GM23338 (cell line): ENCODE data around the gene DLG2. TPM values are rescaled to one million over a fixed set of nuclear protein-coding genes. Genes with fewer than 3 reads are reported as not detected.

Experiments
- ATAC-seq: fragments of 200-7000 bp; cut with Tn5 transposase; 3 replicates; pipeline ENCODE4 v1.9.1; 2020
- DNase-seq: peaks from one replicate; pipeline ENCODE4 v3.0.0-alpha.2; 2015; ENCODE audit warnings: low spot score
- H2AFZ ChIP-seq: fragments of 200-600 bp; sonication (generic); 2 replicates; pipeline ENCODE4 v1.8.0; 2016; ENCODE audit warnings: antibody characterized with exemption, mild to moderate bottlenecking, moderate library complexity
- H3F3A ChIP-seq: fragments of 200-600 bp; sonication (generic); replicated peaks from 2 replicates; pipeline ENCODE4 v1.8.0; 2017; ENCODE audit warnings: antibody characterized with exemption, mixed run types, low read depth
- H3K27ac ChIP-seq: fragments of 200-600 bp; sonication (generic); 2 replicates; pipeline ENCODE4 v1.6.1; 2016; ENCODE audit warnings: low read depth
- H3K27me3 ChIP-seq: fragments of 200-600 bp; sonication (generic); 2 replicates; pipeline ENCODE4 v1.8.0; 2016; ENCODE audit warnings: mild to moderate bottlenecking, mixed run types, moderate library complexity; ENCODE audit not compliant: insufficient read depth
- H3K36me3 ChIP-seq: fragments of 200-600 bp; sonication (generic); 2 replicates; pipeline ENCODE4 v1.8.0; 2016; ENCODE audit warnings: mild to moderate bottlenecking; ENCODE audit not compliant: insufficient read depth
- H3K4me1 ChIP-seq: fragments of 200-600 bp; sonication (generic); 2 replicates; pipeline ENCODE4 v1.8.0; 2016; ENCODE audit warnings: mild to moderate bottlenecking, moderate library complexity; ENCODE audit not compliant: insufficient read depth
- H3K4me2 ChIP-seq: fragments of 200-600 bp; sonication (generic); 2 replicates; pipeline ENCODE4 v1.7.1; 2017; ENCODE audit warnings: mixed run types
- H3K4me3 ChIP-seq: fragments of 200-600 bp; sonication (generic); 2 replicates; pipeline ENCODE4 v1.6.1; 2016; ENCODE audit warnings: mixed run types
- H3K79me2 ChIP-seq: fragments of 200-600 bp; sonication (generic); replicated peaks from 2 replicates; pipeline ENCODE4 v1.8.0; 2017; ENCODE audit warnings: mild to moderate bottlenecking; ENCODE audit not compliant: insufficient read depth
- H3K9me2 ChIP-seq: fragments of 200-600 bp; sonication (generic); 2 replicates; pipeline ENCODE4 v1.8.0; 2017; ENCODE audit not compliant: insufficient read depth
- H4K20me1 ChIP-seq: fragments of 200-600 bp; sonication (generic); replicated peaks from 2 replicates; pipeline ENCODE4 v1.8.0; 2017; ENCODE audit warnings: mild to moderate bottlenecking; ENCODE audit not compliant: insufficient read depth
- H3K27ac Mint-ChIP-seq: 2 replicates; pipeline ENCODE4 v1.8.0; 2020; ENCODE audit warnings: inconsistent platforms, mild to moderate bottlenecking, moderate library complexity, mixed read lengths
- H3K27me3 Mint-ChIP-seq: 3 replicates; pipeline ENCODE4 v1.8.0; 2022; ENCODE audit warnings: low read depth, mild to moderate bottlenecking, moderate library complexity, mixed read lengths, inconsistent platforms; ENCODE audit not compliant: insufficient read depth, poor library complexity
- H3K36me3 Mint-ChIP-seq: 3 replicates; pipeline ENCODE4 v1.8.0; 2021; ENCODE audit warnings: low read depth, mild to moderate bottlenecking, inconsistent platforms, moderate library complexity, mixed read lengths
- H3K4me1 Mint-ChIP-seq: 3 replicates; pipeline ENCODE4 v1.8.0; 2020; ENCODE audit warnings: mild to moderate bottlenecking, inconsistent platforms, mixed read lengths
- H3K4me3 Mint-ChIP-seq: 3 replicates; pipeline ENCODE4 v1.8.0; 2021; ENCODE audit warnings: moderate library complexity, mild to moderate bottlenecking, inconsistent platforms, mixed read lengths
- H3K9me3 Mint-ChIP-seq: 3 replicates; pipeline ENCODE4 v1.8.0; 2020; ENCODE audit warnings: moderate library complexity, mild to moderate bottlenecking, inconsistent platforms, mixed read lengths
- CREB1 ChIP-seq: fragments of 250-450 bp; sonication (Bioruptor Pico); IDR thresholded peaks from 2 replicates; pipeline ENCODE4 v1.5.0; 2020; ENCODE audit warnings: low read depth, mild to moderate bottlenecking, moderate library complexity
- EZH2 ChIP-seq: fragments of 200-600 bp; sonication (generic); IDR thresholded peaks from one replicate; pipeline ENCODE4 v1.8.0; 2017; ENCODE audit warnings: antibody characterized with exemption, mild to moderate bottlenecking, low read depth; ENCODE audit not compliant: unreplicated experiment
- EZH2phosphoT487 ChIP-seq: fragments of 200-600 bp; sonication (generic); IDR thresholded peaks from one replicate; pipeline ENCODE4 v1.8.1; 2018; ENCODE audit warnings: antibody characterized with exemption; ENCODE audit not compliant: unreplicated experiment
- NANOG ChIP-seq: IDR thresholded peaks from 2 replicates; pipeline ENCODE4 v1.6.1; 2016; ENCODE audit warnings: antibody characterized with exemption, borderline replicate concordance
- POLR2AphosphoS5 ChIP-seq: IDR thresholded peaks from 2 replicates; pipeline ENCODE4 v1.6.1; 2016; ENCODE audit warnings: antibody characterized with exemption, low read depth
- STAT1 ChIP-seq: IDR thresholded peaks from one replicate; pipeline ENCODE4 v1.6.1; 2016; ENCODE audit warnings: antibody characterized with exemption; ENCODE audit not compliant: unreplicated experiment
- ZNF114 ChIP-seq: fragments of 250-450 bp; sonication (Bioruptor Pico); IDR thresholded peaks from 2 replicates; pipeline ENCODE4 v1.5.0; 2020; ENCODE audit warnings: mild to moderate bottlenecking, moderate library complexity
- polyA plus RNA-seq: library from polyadenylated mRNA; unstranded; fragments of >200 nt; fragmentation: Nextera tagmentation; extraction: Ambion mirVana; gene quantifications from 2 replicates; pipeline ENCODE4 v1.2.1, GENCODE V29; 2016
- total RNA-seq: library from RNA; depleted of rRNA; stranded (reverse); fragments of >200 nt; shearing (Covaris generic); gene quantifications from 2 replicates; pipeline ENCODE4 v1.2.3, GENCODE V29; 2014
- TF ChIP-seq, protein P1 (sequence below): IDR thresholded peaks from 2 replicates; pipeline ENCODE4 v1.6.1; 2016; ENCODE audit warnings: antibody characterized with exemption
- TF ChIP-seq, protein P2 (sequence below): IDR thresholded peaks from one replicate; pipeline ENCODE4 v1.6.1; 2018; ENCODE audit warnings: antibody characterized with exemption; ENCODE audit not compliant: unreplicated experiment
- TF ChIP-seq, protein P3 (sequence below), 2 experiments: fragments of 200-600 bp in 1 of 2; sonication (generic) in 1 of 2; conservative IDR thresholded peaks; 2 replicates each; pipeline versions ENCODE4 v1.5.1 to v1.6.1; 2016 to 2017; ENCODE audit warnings: antibody characterized with exemption in 2 of 2, low read depth in 2 of 2, mild to moderate bottlenecking in 2 of 2, moderate library complexity in 1 of 2

DLG2 gene
- total and polyA plus RNA-seq, 2 experiments from 2014 or later, result 19.8 to 21.5 TPM

DNA sequence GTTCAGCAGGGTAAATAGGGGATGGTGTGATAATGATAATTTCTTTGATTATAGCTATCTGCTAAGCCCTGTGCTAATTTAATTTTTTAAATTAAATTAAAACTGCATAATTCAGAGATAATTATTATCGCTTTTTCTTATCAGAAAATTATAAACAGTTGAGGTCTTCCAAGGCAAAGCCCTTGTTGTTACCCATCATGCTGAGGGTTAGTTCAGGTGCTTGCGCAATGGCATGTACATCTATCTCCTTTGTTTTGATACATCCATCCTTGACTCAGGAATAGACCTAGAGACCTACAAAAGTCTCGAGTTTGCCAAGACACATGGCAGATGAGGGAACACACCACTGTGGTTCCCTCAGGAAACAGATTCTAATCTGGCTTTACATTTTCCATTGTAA, 737.6 kb downstream of the DLG2 start:
- Mint-ChIP-seq H3K27me3 (no peaks in the 10 kb centered on the region), H3K27ac (no peak overlapping the region), H3K4me3 (no peak overlapping the region), H3K36me3 (no peaks in the 10 kb centered on the region), H3K4me1 (no peaks in the 10 kb centered on the region), H3K9me3 (no peaks in the 10 kb centered on the region)
- H4K20me1 ChIP-seq, result no peaks in the 10 kb centered on the region
- H3K4me1 ChIP-seq, result no peaks in the 10 kb centered on the region
- no peak overlapping the region for H3K4me3 ChIP-seq
- ATAC-seq, result no peak
- H3K27ac ChIP-seq, result no peak overlapping the region
- H3K9me2 ChIP-seq, result peaks cover 2% of the 10 kb centered on the region; the same call in 1 of the 2 replicates
- H3K27me3 ChIP-seq, result no peaks in the 10 kb centered on the region
- TF ChIP-seq CREB1 (CRISPR knock-in tag) (no peak), EZH2 (no peak), EZH2phosphoT487 (no peak), POLR2AphosphoS5 (no peak), NANOG (no peak), STAT1 (no peak), ZNF114 (CRISPR knock-in tag) (no peak)
- TF ChIP-seq, protein P1, sequence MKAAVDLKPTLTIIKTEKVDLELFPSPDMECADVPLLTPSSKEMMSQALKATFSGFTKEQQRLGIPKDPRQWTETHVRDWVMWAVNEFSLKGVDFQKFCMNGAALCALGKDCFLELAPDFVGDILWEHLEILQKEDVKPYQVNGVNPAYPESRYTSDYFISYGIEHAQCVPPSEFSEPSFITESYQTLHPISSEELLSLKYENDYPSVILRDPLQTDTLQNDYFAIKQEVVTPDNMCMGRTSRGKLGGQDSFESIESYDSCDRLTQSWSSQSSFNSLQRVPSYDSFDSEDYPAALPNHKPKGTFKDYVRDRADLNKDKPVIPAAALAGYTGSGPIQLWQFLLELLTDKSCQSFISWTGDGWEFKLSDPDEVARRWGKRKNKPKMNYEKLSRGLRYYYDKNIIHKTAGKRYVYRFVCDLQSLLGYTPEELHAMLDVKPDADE, result no peak
- TF ChIP-seq, protein P2, sequence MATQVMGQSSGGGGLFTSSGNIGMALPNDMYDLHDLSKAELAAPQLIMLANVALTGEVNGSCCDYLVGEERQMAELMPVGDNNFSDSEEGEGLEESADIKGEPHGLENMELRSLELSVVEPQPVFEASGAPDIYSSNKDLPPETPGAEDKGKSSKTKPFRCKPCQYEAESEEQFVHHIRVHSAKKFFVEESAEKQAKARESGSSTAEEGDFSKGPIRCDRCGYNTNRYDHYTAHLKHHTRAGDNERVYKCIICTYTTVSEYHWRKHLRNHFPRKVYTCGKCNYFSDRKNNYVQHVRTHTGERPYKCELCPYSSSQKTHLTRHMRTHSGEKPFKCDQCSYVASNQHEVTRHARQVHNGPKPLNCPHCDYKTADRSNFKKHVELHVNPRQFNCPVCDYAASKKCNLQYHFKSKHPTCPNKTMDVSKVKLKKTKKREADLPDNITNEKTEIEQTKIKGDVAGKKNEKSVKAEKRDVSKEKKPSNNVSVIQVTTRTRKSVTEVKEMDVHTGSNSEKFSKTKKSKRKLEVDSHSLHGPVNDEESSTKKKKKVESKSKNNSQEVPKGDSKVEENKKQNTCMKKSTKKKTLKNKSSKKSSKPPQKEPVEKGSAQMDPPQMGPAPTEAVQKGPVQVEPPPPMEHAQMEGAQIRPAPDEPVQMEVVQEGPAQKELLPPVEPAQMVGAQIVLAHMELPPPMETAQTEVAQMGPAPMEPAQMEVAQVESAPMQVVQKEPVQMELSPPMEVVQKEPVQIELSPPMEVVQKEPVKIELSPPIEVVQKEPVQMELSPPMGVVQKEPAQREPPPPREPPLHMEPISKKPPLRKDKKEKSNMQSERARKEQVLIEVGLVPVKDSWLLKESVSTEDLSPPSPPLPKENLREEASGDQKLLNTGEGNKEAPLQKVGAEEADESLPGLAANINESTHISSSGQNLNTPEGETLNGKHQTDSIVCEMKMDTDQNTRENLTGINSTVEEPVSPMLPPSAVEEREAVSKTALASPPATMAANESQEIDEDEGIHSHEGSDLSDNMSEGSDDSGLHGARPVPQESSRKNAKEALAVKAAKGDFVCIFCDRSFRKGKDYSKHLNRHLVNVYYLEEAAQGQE, result no peak
- TF ChIP-seq, protein P3, sequence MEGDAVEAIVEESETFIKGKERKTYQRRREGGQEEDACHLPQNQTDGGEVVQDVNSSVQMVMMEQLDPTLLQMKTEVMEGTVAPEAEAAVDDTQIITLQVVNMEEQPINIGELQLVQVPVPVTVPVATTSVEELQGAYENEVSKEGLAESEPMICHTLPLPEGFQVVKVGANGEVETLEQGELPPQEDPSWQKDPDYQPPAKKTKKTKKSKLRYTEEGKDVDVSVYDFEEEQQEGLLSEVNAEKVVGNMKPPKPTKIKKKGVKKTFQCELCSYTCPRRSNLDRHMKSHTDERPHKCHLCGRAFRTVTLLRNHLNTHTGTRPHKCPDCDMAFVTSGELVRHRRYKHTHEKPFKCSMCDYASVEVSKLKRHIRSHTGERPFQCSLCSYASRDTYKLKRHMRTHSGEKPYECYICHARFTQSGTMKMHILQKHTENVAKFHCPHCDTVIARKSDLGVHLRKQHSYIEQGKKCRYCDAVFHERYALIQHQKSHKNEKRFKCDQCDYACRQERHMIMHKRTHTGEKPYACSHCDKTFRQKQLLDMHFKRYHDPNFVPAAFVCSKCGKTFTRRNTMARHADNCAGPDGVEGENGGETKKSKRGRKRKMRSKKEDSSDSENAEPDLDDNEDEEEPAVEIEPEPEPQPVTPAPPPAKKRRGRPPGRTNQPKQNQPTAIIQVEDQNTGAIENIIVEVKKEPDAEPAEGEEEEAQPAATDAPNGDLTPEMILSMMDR (conservative IDR thresholded peaks at IDR 0.05; ENCODE audit: low read depth in 2 of 2), result no peak
- DNase-seq, result no peak
- H3K4me2 ChIP-seq, result no peak overlapping the region
- H3K79me2 ChIP-seq, result no peaks in the 10 kb centered on the region
- H3F3A ChIP-seq, result no peaks in the 10 kb centered on the region
- no peaks in the 10 kb centered on the region for H3K36me3 ChIP-seq
- no peak overlapping the region for H2AFZ ChIP-seq
